Activated T-helper 17 cell treated with anti-CD3 and anti-CD28 coated beads, Interleukin-2, amount 50 U/mL, for 72 hours (primary cell): ENCODE measurements around the gene PLSCR4. TPM values are rescaled to one million over a fixed set of nuclear protein-coding genes. Genes with fewer than 3 reads are reported as not detected.

Source experiments
- ATAC-seq: fragments of 150-1000 bp; cut with Tn5 transposase; replicated peaks from 2 replicates; pipeline ENCODE4 v1.10.0; 2021; ENCODE audit warnings: mild to moderate bottlenecking, moderate library complexity
- H3K27ac Mint-ChIP-seq: one replicate; pipeline ENCODE4 v1.8.0; 2022; ENCODE audit warnings: mixed read lengths
- H3K27me3 Mint-ChIP-seq: one replicate; pipeline ENCODE4 v1.8.0; 2022; ENCODE audit warnings: mixed read lengths
- H3K36me3 Mint-ChIP-seq: one replicate; pipeline ENCODE4 v1.8.0; 2022; ENCODE audit warnings: low read depth, mild to moderate bottlenecking, mixed read lengths
- H3K4me1 Mint-ChIP-seq: one replicate; pipeline ENCODE4 v1.8.0; 2022; ENCODE audit warnings: mixed read lengths
- H3K4me3 Mint-ChIP-seq: one replicate; pipeline ENCODE4 v1.8.0; 2022; ENCODE audit warnings: mild to moderate bottlenecking, mixed read lengths
- H3K9me3 Mint-ChIP-seq: one replicate; pipeline ENCODE4 v1.8.0; 2022; ENCODE audit warnings: mixed read lengths
- total RNA-seq, 2 donors: library from RNA; stranded (reverse); gene quantifications; one replicate each; pipeline ENCODE4 v1.2.3, GENCODE V29; 2022

Gene PLSCR4
- total RNA-seq, 2 donors from 2014 or later, result not detected

DNA sequence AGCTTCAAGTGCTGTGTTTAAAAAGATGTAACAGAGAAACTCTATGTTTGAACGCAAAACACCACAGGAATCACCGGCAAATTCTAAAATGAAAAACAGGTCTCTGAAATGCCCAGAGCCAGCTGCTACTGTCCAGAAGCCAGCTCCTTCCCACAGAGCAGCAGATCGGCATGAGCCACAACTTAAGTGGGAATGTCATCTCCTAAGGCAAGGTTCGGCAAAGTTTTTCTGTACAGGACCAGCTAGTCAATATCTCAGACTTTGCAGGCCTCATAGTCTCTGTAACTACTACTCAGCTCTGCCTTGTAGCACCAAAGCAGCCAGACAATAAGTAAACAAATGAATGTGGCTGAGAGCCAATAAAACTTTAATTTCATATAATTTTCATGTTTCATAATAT lies 94.8 kb downstream of the PLSCR4 start:
- Mint-ChIP-seq H3K27ac (no peak overlapping the region), H3K4me3 (no peak overlapping the region), H3K36me3 (peaks cover 8% of the 10 kb centered on the region), H3K27me3 (peaks cover 22% of the 10 kb centered on the region), H3K4me1 (peaks cover 3% of the 10 kb centered on the region), H3K9me3 (no peaks in the 10 kb centered on the region)
- no peak for ATAC-seq

- H3K4me3 Mint-ChIP-seq, result no peak overlapping the region
- H3K4me1 Mint-ChIP-seq, result no peaks in the 10 kb centered on the region
- H3K9me3 Mint-ChIP-seq, result no peaks in the 10 kb centered on the region
- ATAC-seq, result no peak
- H3K27me3 Mint-ChIP-seq, result peaks cover 16% of the 10 kb centered on the region
- no peak overlapping the region for H3K27ac Mint-ChIP-seq
- H3K36me3 Mint-ChIP-seq, result peaks cover 2% of the 10 kb centered on the region
These were observed 95.9 kb downstream of the PLSCR4 start for GRCh38 chr3:146154995-146155394.

GRCh38 chr3:146154316-146154715 lies 96.6 kb downstream of the PLSCR4 start:
- no peaks in the 10 kb centered on the region for H3K4me1 Mint-ChIP-seq
- no peak overlapping the region for H3K4me3 Mint-ChIP-seq
- no peak overlapping the region for H3K27ac Mint-ChIP-seq
- H3K36me3 Mint-ChIP-seq, result no peaks in the 10 kb centered on the region
- ATAC-seq, result no peak
- H3K9me3 Mint-ChIP-seq, result no peaks in the 10 kb centered on the region
- H3K27me3 Mint-ChIP-seq, result peaks cover 12% of the 10 kb centered on the region

DNA sequence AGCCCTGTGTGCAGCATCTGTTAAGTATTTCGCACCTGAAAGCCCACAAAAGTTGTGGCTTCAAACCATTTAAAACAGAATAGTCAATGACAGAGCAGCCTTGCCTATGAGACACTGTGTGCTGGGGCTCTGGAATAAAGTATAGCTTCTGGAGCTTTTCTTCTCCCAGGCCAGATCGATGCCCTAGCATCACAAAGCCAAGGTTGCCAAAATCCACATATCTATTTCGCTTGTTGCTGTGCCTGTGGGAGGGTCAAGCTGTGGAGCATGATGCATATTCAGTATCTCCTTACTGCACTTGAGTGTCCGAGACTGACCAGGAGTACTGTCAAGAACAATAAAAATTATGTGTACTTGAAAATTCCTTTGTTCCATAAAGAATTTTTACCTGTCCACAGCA lies 97.5 kb downstream of the PLSCR4 start:
- Mint-ChIP-seq H3K36me3 (no peaks in the 10 kb centered on the region), H3K27ac (no peak overlapping the region), H3K27me3 (peaks cover 7% of the 10 kb centered on the region), H3K4me3 (no peak overlapping the region), H3K9me3 (no peaks in the 10 kb centered on the region), H3K4me1 (no peaks in the 10 kb centered on the region)
- no peak for ATAC-seq

DNA sequence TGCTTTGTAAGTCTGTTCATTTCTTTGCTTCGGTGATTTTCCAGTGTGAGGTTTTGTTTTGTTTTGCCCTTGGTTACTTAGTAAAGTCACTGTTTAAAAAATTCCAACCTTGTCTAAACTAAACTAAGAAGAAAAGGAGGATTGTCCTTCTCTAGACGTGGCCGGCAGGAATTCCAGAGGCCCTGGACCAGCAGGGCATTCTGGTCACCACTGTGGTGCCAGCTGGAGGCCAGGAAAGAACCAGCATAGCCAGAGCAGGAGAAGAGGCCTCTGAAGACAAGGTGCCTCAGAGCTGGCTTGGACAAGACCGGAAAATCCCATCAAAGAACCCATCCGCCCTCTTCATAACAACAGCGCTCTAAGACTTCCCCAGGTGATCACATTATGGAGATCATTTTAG lies 98.1 kb downstream of the PLSCR4 start:
- Mint-ChIP-seq H3K27ac (no peak overlapping the region), H3K36me3 (no peaks in the 10 kb centered on the region), H3K27me3 (peaks cover 7% of the 10 kb centered on the region), H3K9me3 (no peaks in the 10 kb centered on the region), H3K4me1 (no peaks in the 10 kb centered on the region), H3K4me3 (no peak overlapping the region)
- no peak for ATAC-seq

- no peaks in the 10 kb centered on the region for H3K4me1 Mint-ChIP-seq
- no peak overlapping the region for H3K27ac Mint-ChIP-seq
- H3K9me3 Mint-ChIP-seq, result no peaks in the 10 kb centered on the region
- H3K4me3 Mint-ChIP-seq, result no peak overlapping the region
- ATAC-seq, result no peak
- peaks cover 7% of the 10 kb centered on the region for H3K27me3 Mint-ChIP-seq
- H3K36me3 Mint-ChIP-seq, result no peaks in the 10 kb centered on the region
These were observed 102.4 kb downstream of the PLSCR4 start for GRCh38 chr3:146148468-146148931.

- Mint-ChIP-seq H3K27ac (no peak overlapping the region), H3K9me3 (no peaks in the 10 kb centered on the region), H3K4me1 (no peaks in the 10 kb centered on the region), H3K27me3 (peaks cover 7% of the 10 kb centered on the region), H3K4me3 (no peak overlapping the region), H3K36me3 (no peaks in the 10 kb centered on the region)
- no peak for ATAC-seq
These were observed 105.3 kb downstream of the PLSCR4 start for GRCh38 chr3:146145642-146146041.

DNA sequence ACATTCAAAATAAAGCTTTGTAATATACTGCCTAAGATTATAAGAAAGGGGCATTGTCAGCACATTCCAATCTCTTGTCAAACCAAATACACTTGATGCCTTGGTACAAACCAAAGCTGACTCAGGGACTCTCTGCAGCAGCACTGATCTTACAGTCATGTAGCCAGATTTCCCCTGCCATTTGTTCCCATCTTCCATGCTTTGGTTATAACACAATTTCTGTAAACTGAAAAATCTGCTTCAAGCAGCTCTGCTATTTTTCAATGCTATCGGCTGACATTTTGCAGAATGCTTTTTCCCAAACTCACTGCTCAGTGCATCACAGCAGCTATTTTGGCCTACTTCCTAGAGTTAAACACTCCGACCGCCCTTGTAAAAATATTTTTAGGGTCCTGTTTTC lies 108.1 kb downstream of the PLSCR4 start:
- H3K27ac Mint-ChIP-seq, result no peak overlapping the region
- no peaks in the 10 kb centered on the region for H3K4me1 Mint-ChIP-seq
- H3K36me3 Mint-ChIP-seq, result no peaks in the 10 kb centered on the region
- ATAC-seq, result no peak
- no peaks in the 10 kb centered on the region for H3K9me3 Mint-ChIP-seq
- H3K4me3 Mint-ChIP-seq, result no peak overlapping the region
- H3K27me3 Mint-ChIP-seq, result peaks cover 7% of the 10 kb centered on the region

Other genes starting within 250 kb of the PLSCR4 start
- gene PLOD2, start 89.9 kb downstream of the PLSCR4 start, total RNA-seq, result 1 to 10 TPM; 3.7 to 6.6 TPM
- gene PLSCR2, start 218.5 kb upstream of the PLSCR4 start, total RNA-seq, result not detected